Measurements from ENCODE around the gene SEMA3F. TPM values are rescaled to one million over a fixed set of nuclear protein-coding genes. Genes with fewer than 3 reads are reported as not detected.

The SEMA3F gene
- total and polyA plus RNA-seq, 2 of the 4 experiments (the other 2 are of a cell fraction): 7.3 to 23.3 TPM

GRCh38 chr3:50147016-50147415 lies 8.1 kb upstream of the SEMA3F start:
- intact Hi-C loops (cut with micrococcal nuclease) (no loop called here), in situ Hi-C loops (cut with MboI; ENCODE audit: low sequenced_read_pairs) (no loop called here), dilution Hi-C loops (cut with HindIII; ENCODE audit: low sequenced_read_pairs, unreplicated experiment) (no loop called here)
- no peak overlapping the region for H3K23ac ChIP-seq (ENCODE audit: low read depth, low read length)
- H2BK120ac ChIP-seq (ENCODE audit: low read depth, low read length): no peak overlapping the region
- no TSS peak for BruUV-seq (replicated peaks)
- H2AFZ ChIP-seq (replicated peaks; ENCODE audit: low read length, poor library complexity): no peak overlapping the region
- TF ChIP-seq FOS (IDR thresholded peaks at IDR 0.05; ENCODE audit: low read depth, low read length) (no peak), CHD1 (IDR thresholded peaks at IDR 0.05; ENCODE audit: low read depth, low read length) (no peak), CEBPB (IDR thresholded peaks at IDR 0.05; ENCODE audit: low read depth, low read length) (no peak), SMC3 (IDR thresholded peaks at IDR 0.05; ENCODE audit: low read depth, low read length) (no peak), MAFK (IDR thresholded peaks at IDR 0.05; ENCODE audit: low read depth, low read length) (no peak), NFE2L2 (IDR thresholded peaks at IDR 0.05; ENCODE audit: low read depth, low read length) (no peak), POLR2A (IDR thresholded peaks at IDR 0.05; ENCODE audit: low read depth, low read length) (no peak), RFX5 (IDR thresholded peaks at IDR 0.05; ENCODE audit: low read depth, low read length) (no peak), USF2 (IDR thresholded peaks at IDR 0.05; ENCODE audit: low read depth, low read length) (no peak), MXI1 (IDR thresholded peaks at IDR 0.05; ENCODE audit: borderline replicate concordance, low read depth, low read length) (no peak), MAZ (IDR thresholded peaks at IDR 0.05; ENCODE audit: borderline replicate concordance, low read depth, low read length) (no peak)
- no peak overlapping the region for H2BK5ac ChIP-seq (ENCODE audit: low read depth, low read length, poor library complexity, severe bottlenecking)
- no peak overlapping the region for H4K91ac ChIP-seq (ENCODE audit: insufficient read depth, low read depth, low read length)
- DNase-seq (no peak), ATAC-seq (ENCODE audit: low read depth) (no peak)
- no peak overlapping the region for H4K5ac ChIP-seq (ENCODE audit: low read depth, low read length)
- no peak overlapping the region for H3K9ac ChIP-seq (ENCODE audit: low read depth, low read length)
- H3K56ac ChIP-seq (ENCODE audit: extremely low read depth, insufficient read depth, low read length): no peak overlapping the region
- H2AK5ac ChIP-seq (ENCODE audit: low read depth, low read length): no peak overlapping the region
- ChIA-PET POLR2A (ENCODE audit: unreplicated experiment) (no interaction called here), CTCF (interaction anchor here (0.6 kb wide), 1 partner anchor 38 kb away, joined by 8 read pairs; no protein-coding TSS in a partner anchor)
- H3K4me1 ChIP-seq (ENCODE audit: control insufficient read depth, insufficient read depth, low read length): peaks cover 8% of the 10 kb centered on the region
- no peak overlapping the region for H3K14ac ChIP-seq (replicated peaks; ENCODE audit: low read depth, low read length)
- no peaks in the 10 kb centered on the region for H3K27me3 ChIP-seq (ENCODE audit: control insufficient read depth, insufficient read depth, low read length)
- no peak overlapping the region for H3K4ac ChIP-seq (ENCODE audit: low read depth, low read length)
- no peak overlapping the region for H3K18ac ChIP-seq (ENCODE audit: low read depth, low read length)
- no peak overlapping the region for H3K27ac ChIP-seq (ENCODE audit: insufficient read depth, low read length)
- no peaks in the 10 kb centered on the region for H4K20me1 ChIP-seq (ENCODE audit: insufficient read depth, low read length)
- WGBS, 2 experiments (ENCODE audit: extremely low coverage in 2 of 2, insufficient read length in 1 of 2): no CpG with 5 or more reads among the region's 7 CpGs
- H4K8ac ChIP-seq (ENCODE audit: low read depth in 2 of 2, low read length in 2 of 2): no peak overlapping the region
- no peaks in the 10 kb centered on the region for H3K36me3 ChIP-seq (ENCODE audit: control insufficient read depth, insufficient read depth, low read length)
- no peak overlapping the region for H3K4me3 ChIP-seq (ENCODE audit: insufficient read depth, low read depth, low read length)
- H2AK9ac ChIP-seq (replicated peaks; ENCODE audit: low read depth, low read length, poor library complexity): peak overlapping the region; percentile 62
- H3K9me3 ChIP-seq (ENCODE audit: control insufficient read depth, insufficient read depth, low read length): no peaks in the 10 kb centered on the region
- H2BK15ac ChIP-seq (ENCODE audit: low read depth, low read length): no peak overlapping the region
- H2BK20ac ChIP-seq (ENCODE audit: low read depth, low read length): no peak overlapping the region
- H3K4me2 ChIP-seq (ENCODE audit: low read depth, low read length): no peak overlapping the region
- peaks cover 10% of the 10 kb centered on the region for H3K9me1 ChIP-seq (ENCODE audit: insufficient read depth, low read length)
- no peaks in the 10 kb centered on the region for H3K79me1 ChIP-seq (ENCODE audit: low read depth in 1 of 2, low read length in 2 of 2)
